Right ventricle myocardium superior (tissue), 1 donor: Measurements from ENCODE around the gene DDIT4. TPM values are rescaled to one million over a fixed set of nuclear protein-coding genes. Genes with fewer than 3 reads are reported as not detected.

Experiments used
- ATAC-seq: fragments of 200-7000 bp; cut with Tn5 transposase; one replicate; pipeline ENCODE4 v1.9.1; 2020; ENCODE audit warnings: mild to moderate bottlenecking; ENCODE audit not compliant: poor library complexity
- DNase-seq: peaks from one replicate; pipeline ENCODE4 v3.0.0-alpha.2; 2020
- intact Hi-C: fragments of 100-400 bp; cut with DNase I; formaldehyde crosslinking; loops from one replicate; pipeline ENCODE4 v1.11.2; 2022
- total RNA-seq: library from RNA; stranded (reverse); fragmentation: NEBNext Ultra II Directional; extraction: Animal tissue kit (Norgen Biotek cat#: 25700); gene quantifications from one replicate; pipeline ENCODE4 v1.2.1, GENCODE V29; 2021
- donor health status: DM: no; HTN: yes; CAD: no; lungs with severe emphysema.

DDIT4 gene
- total RNA-seq, 1 donor from 2014 or later = 54.8 TPM

DNA sequence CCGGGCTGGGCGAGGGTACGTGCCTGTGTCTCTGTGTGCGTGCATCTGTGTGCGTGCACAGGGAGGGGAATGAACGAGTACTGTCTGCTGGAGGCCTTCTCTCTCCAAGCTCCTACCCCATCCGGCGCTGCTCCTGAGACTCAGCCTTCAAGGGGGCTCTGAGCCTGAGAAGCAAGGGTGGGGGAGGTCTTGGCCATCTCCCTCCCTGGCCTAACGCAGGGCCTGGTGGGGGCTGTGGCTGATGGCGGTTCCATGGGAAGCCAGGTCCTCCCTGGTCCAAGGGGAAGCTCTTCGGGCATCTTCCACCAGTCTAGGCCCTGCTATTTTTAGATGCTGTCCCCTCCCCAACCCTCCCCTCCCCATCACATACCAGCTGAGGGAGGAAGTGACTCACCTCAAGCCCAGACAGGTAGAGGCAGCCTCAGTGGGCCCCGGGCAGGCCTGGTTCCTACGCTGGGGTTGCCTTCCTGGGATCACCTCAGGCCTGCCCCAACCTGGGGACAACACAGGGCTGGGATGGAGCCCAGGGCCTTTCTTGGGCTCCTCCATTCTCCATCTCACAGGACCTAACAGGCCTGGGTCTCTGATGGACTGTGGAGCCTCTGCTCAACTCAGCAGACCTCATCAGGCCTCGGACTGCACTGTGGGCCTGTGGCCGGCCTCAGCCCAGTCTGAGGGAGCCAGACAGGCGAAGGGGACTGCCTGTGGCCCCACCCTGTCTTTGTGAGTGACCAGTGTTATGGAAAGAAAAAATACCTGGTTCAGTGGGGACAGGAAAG is 48.7 kb downstream of the DDIT4 start:
- intact Hi-C loops = loop anchor here (10.0 kb wide), 1 partner anchor 48 kb away; the partner anchor contains the start of gene DDIT4
- ATAC-seq = no peak
- DNase-seq = no peak

DNA sequence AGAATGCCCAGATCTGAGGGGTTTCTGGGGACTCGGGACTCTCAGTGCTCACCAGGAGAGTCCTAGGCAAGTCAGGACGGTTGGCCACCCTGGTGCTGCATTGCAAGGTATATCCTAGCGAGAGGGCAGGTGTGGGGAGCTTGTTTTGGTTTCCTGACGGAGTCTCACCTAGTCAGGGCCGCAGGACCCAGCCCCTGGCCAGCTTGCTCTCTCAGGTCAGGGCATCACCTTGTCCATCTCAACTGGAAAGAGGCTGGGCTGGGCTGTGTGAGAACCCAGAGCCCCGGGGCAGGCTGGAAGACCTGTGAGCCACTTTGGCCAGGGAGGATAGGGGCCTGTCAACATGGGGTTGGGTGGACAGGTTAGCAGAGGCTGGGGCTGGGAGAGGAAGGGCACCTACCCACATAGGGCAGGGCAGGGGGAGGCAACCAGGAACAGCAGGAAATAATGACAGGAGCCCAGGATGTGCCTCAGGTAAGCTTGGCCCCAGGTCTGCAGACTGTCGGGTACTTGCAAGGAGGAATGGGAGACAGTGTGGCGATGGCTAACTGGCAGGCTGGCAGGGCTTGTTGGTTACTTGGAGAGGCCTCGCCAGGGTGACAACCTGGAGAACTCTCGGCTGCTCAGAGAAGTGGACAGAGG is 49.5 kb downstream of the DDIT4 start:
- ATAC-seq (no peak), DNase-seq (no peak)
- intact Hi-C loops = loop anchor here (10.0 kb wide), 1 partner anchor 48 kb away; the partner anchor contains the start of gene DDIT4

DNA sequence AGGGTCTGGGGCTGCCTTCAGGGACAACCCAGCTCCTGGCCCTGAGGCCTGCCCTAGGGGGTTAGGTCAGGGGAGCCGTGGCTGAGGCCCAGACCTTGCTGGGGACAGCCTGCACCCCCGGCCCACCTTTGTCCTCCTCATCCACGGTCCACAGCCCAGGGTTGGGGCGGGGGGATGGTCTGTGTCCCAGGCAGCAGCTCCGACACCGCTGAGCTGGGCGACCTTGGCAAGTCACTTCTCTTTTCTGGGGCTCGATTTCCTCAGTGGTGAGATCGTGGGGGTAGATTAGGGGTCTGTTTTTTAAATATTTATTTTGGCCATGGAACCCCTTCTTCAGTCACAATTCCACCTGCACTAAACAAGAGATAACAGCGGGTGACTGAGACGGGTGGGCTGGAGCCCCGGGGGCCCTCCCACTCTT is 50.1 kb downstream of the DDIT4 start:
- ATAC-seq (no peak), DNase-seq (no peak)
- intact Hi-C loops = loop anchor here (10.0 kb wide), 1 partner anchor 49 kb away; the partner anchor contains the start of gene DDIT4

Other genes with a start within 250 kb of the DDIT4 start
- gene SPOCK2, start 185.4 kb upstream of the DDIT4 start, total RNA-seq = 9.6 TPM
- 242 TPM for gene ANAPC16, start 57.9 kb upstream of the DDIT4 start, total RNA-seq
- 32.0 TPM for gene ASCC1, start 57.6 kb upstream of the DDIT4 start, total RNA-seq
- 26.1 TPM for gene DNAJB12, start 81.0 kb downstream of the DDIT4 start, total RNA-seq